CD4-positive, alpha-beta T cell treated with Interleukin-15 for 1 hour (primary cell): ENCODE results near the gene HEATR5A.
"Not testable (repeated sequence)": the region's sequence is repeated elsewhere in the genome, so short reads cannot be mapped to it uniquely, and the experiment has no call there.

Source experiments
- DNase-seq: peaks from one replicate; pipeline ENCODE4 v3.0.0-alpha.2; 2020

Gene HEATR5A

GRCh38 chr14:31280132-31280870, 140.0 kb downstream of the HEATR5A start:
- no peak for DNase-seq

- DNase-seq, result no peak
Observed at GRCh38 chr14:31278883-31279282, 141.5 kb downstream of the HEATR5A start.

- no peak for DNase-seq
Observed at GRCh38 chr14:31277085-31277484, 143.3 kb downstream of the HEATR5A start.

GRCh38 chr14:31276417-31276816, 143.9 kb downstream of the HEATR5A start:
- not testable (repeated sequence) for DNase-seq

DNA sequence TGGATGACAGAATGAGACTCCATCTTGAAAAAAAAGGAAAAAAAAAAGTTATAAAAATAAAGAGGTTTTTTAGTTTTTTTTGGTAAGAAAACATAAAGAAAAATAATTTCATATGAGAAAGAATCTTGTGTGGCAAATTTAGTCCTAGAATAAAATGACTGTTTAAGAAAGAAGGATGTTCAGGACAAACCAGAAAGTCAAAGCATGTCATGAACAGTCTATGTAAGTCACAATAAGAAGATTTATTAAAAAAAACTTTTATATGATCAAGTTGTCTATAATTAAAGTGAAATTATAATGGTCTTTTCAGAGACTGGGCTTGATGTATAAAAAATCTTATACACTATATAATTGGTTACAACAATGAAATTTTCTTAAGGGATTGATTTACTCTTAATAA, 144.6 kb downstream of the HEATR5A start:
- no peak for DNase-seq

GRCh38 chr14:31271648-31272047, 148.7 kb downstream of the HEATR5A start:
- DNase-seq, result no peak

- no peak for DNase-seq
Observed at GRCh38 chr14:31270196-31270772, 150.1 kb downstream of the HEATR5A start.

- no peak for DNase-seq
Observed at GRCh38 chr14:31269634-31270195, 150.6 kb downstream of the HEATR5A start.

GRCh38 chr14:31268216-31268615, 152.1 kb downstream of the HEATR5A start:
- DNase-seq, result no peak

DNA sequence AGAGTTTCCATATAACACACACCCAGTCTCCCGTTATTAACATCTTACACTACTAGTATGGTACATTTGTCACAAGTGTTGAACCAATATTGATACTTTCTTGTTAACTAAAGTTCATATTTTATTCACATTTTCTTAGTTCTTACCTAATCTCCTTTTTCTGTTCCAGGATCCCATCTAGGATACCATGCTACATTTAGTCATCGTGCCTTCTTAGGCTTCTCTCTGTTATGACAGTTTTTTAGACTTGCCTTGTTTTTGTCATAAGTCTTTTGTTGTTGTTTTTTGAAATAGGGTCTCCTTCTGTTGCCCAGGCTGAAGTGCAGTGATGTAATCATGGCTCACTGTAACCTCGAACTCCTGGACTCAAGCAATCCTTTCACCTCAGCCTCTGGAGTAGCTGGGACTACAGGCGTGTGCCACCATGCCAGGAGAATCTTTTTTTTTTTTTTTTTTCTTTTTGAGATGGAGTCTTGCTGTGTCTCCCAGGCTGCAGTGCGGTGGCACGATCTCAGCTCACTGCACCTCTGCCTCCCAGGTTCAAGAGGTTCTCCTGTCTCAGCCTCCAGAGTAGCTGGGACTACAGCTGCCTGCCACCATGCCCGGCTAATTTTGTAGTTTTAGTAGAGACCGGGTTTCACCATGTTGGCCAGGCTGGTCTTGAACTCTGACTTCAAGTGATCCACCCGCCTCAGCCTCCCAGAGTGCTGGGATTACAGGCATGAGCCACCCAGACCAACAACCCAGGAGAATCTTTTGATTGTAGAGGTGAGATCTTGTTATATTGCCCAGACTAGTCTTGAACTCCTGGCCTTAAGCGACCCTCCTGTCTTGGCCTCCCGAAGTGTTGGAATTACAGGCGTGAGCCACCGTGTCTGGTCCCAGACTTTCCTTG, 153.7 kb downstream of the HEATR5A start:
- no peak for DNase-seq

DNA sequence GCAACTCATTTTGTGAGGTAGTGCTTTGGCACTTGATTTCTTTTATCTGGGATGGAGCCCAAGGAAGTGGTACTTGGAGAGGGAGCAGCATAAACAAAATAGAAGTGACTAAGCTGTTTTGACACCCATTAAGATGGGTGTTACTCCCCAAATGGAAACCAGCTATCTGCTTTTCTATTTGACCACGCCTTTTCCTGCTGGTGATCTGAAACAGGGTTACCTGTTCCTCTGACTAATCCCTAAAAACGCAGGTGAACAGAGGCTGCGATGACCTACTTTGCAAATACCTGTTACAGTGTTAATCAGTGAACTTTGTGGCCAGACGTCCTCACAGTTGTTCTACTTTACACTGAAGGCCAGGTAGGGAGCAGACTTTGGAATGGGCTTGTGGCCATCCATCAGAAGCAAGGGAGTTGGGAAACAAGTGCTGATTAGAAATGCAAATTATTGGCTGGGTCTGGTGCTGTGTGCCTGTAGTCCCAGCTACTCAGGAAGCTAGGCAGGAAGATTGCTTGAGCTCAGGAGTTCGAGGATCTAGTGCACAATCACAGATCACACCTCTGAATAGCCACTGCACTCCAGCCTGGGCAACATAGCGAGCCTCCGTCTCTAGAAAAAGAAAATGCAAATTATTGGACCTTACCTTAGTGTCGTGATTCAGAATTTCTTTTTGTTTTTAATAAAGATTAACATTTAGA, 154.5 kb downstream of the HEATR5A start:
- DNase-seq, result no peak

- DNase-seq, result no peak
Observed at GRCh38 chr14:31263485-31264133, 156.7 kb downstream of the HEATR5A start.

DNA sequence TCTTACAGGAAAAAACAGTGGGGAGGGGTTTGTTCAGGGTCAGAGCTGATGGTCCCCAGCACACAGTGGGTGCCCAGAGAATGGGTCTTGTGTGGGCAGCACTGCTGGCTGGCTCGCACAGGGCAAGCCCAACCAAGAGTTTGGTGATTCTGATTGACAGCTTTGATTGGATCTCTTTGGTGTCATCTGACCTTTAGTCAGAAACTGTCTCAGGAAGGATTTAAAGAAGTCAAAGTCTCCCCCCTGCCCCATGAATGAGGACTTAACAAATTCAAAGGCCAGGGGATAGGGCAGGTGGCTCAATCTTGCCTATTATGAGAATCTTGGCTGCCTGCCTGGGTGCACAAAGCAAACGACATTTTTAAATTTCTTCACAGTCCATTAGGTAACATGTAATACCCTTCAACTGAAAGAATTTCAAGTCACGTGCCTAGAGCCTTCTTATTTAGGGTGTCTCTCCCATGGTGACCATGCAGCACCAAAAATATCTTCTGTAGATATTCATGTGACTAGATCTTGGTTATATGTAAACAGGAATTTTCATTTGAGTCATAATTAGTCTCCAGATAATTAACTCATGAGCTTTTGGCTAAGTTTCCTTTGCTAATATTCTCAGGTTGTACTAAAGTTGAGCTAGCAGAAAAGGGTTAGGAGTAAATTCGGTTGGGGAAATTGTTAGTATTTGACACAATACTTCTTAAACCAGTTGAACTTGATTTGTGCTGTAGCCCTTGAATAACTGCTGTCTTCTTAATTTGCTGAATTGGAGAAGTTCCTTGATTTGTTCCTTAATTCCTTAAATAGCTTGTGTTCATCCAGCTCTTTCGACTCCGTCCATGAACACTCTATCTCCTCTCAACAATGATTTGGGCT, 158.3 kb downstream of the HEATR5A start:
- no peak for DNase-seq

DNA sequence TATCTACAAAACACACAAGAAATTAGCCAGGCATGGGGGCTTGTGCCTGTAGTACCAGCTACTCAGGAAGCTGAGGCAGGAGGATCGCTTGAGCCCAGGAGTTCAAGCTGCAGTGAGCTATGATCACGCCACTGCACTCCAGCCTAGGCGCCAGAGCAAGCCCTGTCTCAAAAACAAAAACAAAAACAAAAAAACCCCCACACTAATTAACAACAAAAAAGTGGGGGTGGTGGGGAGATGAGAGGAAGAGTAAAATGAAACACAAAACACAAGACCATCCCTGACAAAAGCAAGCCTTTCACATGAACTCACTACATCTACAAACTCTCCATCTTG, 158.9 kb downstream of the HEATR5A start:
- DNase-seq, result no peak

DNA sequence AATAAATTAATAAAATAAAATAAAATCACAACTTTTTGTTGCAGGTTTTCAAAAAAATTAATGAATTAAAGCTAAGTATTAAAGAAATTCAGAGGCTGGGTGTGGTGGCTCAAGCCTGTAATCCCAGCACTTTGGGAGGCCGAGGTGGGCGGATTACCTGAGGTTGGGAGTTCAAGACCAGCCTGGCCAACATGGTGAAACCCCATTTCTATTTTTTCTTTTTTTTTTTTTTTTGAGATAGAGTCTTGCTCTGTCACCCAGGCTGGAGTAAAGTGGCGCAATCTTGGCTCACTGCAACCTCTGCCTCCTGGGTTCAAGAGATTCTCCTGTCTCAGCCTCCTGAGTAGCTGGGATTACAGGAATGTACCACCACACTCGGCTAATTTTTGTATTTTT, 161.3 kb downstream of the HEATR5A start:
- DNase-seq, result not testable (repeated sequence)

DNA sequence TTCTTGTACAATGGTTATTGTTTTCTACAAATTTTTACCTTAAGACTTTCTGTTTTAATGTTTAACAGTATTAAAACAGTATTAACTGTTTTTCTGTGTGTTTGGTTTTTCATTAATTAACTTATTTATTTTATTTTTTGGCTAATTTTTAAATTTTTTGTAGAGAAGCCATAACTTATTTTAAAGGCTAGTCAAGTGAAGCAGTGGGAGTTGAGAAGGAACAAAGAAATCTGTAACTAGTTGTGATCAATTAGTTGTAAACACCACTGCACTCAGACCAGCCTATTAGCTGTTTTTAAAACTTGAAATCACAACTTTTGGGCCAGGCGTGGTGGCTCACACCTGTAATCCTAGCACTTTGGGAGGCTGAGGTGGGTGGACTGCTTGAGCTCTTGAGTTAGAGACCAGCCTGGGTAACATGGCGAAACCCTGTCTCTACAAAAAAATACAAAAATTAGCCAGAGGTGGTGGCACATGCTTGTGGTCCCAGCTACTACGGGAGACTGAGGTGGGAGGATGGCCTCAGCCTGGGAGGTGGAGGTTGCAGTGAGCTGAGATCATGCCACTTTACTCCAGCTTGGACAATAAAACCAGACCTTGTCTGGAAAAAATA, 161.8 kb downstream of the HEATR5A start:
- no peak for DNase-seq

DNA sequence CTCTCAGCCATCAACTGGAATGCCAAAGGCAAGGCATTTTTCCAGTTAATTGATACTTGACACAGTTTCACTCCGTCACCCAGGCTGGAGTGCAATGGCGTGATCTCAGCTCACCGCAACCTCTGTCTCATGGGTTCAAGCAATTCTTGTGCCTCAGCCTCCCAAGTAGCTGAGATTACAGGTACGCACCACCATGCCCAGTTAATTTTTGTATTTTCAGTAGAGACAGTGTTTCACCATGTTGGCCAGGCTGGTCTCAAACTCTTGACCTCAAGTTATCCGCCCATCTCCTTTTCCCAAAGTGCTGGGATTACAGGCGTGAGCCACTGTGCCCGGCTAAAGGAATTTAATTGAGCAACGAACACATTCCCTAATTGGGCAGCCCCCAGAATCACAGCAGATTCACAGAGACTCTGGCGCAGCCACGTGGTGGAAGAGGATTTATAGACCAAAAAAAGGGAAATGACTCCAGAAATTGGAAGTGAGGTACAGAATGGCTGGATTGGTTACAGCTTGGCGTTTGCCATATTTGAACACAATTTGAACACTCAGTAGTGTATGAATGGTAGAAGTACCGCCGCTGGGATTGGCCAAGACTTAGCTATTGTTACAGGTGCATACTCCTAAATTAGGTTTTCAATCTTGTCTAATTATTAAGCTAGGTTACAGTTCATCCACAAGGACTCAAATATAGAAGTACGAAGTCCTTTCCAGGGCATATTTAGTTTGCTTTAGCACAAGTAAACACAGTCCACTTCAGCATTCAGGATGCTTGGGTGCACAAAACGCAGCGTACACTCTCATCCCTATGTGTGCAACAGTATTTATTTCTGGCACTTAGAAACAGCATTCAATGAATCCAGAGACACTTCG, 162.6 kb downstream of the HEATR5A start:
- not testable (repeated sequence) for DNase-seq

GRCh38 chr14:31257244-31257553, 163.2 kb downstream of the HEATR5A start:
- DNase-seq, result no peak

DNA sequence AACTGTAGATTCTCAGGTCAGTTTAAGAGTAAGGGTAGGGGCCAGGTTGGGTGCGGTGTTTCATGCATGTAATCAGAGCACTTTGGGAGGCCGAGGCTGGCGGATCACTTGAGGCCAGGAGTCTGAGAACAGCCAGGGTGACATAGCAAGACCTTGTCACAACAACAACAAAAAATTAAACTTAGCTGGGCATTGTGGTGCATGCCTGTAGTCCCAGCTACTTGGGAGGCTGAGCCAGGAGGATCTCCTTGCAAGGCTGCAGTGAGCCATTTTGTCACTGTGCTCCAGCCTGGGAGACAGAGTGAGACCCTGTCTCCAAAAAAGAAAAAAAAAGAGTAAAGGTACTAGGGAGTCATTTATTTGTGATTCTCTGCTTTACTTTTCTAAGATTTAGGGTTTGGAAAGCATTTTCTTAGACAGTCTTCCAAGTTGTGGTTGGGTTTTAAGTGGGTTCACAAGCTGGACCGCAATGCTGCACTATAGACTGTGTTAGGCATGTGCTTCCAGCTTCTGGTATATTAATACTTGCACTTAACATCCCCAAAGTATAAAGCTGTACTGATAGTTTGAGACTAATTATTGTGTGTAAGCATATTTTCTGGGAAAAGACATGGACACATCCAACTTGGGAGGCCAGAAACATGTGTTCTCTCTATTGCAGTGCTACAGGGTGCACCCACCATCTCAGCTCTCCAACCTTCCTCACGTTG, 163.7 kb downstream of the HEATR5A start:
- DNase-seq, result no peak
